ENCODE measurements around the gene PTPRG.

DNA sequence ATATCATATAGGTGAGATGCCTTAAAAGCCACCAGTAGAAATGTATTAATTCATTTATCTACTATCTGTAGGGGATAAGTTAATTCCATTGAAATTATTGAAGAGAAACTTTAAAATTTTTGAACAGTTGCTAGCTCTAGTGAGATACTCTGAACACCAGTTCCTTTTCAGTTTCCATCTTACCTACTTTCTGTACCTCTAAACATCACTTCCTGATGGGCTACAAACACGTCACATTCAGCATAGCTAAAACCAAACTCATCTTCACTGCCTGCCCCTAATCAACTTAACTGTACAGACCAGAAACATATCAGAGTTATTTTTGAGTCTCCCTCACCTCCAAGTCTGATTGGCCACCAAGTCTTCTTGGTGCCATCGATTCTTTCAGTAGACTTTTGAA, 723.1 kb downstream of the PTPRG start:
- TF ChIP-seq EP300 (IDR thresholded peaks at IDR 0.05), result no peak
- TF ChIP-seq, protein P1, sequence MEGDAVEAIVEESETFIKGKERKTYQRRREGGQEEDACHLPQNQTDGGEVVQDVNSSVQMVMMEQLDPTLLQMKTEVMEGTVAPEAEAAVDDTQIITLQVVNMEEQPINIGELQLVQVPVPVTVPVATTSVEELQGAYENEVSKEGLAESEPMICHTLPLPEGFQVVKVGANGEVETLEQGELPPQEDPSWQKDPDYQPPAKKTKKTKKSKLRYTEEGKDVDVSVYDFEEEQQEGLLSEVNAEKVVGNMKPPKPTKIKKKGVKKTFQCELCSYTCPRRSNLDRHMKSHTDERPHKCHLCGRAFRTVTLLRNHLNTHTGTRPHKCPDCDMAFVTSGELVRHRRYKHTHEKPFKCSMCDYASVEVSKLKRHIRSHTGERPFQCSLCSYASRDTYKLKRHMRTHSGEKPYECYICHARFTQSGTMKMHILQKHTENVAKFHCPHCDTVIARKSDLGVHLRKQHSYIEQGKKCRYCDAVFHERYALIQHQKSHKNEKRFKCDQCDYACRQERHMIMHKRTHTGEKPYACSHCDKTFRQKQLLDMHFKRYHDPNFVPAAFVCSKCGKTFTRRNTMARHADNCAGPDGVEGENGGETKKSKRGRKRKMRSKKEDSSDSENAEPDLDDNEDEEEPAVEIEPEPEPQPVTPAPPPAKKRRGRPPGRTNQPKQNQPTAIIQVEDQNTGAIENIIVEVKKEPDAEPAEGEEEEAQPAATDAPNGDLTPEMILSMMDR (IDR thresholded peaks at IDR 0.05), result no peak
